K562 (cell line): ENCODE results near the gene NECAP2. TPM values are rescaled to one million over a fixed set of nuclear protein-coding genes. Genes with fewer than 3 reads are reported as not detected.

ENCODE experiments used
- ATAC-seq: fragments of 200-7000 bp; cut with Tn5 transposase; 3 replicates; pipeline ENCODE4 v1.9.1; 2020; ENCODE audit warnings: moderate library complexity
- BruUV-seq: library from RNA; stranded (reverse); fragments of 400-500 nt; replicated peaks from 2 replicates; lab custom pipeline; 2021; lab: Mats Ljungman, UMichigan
- CTCF ChIA-PET: fragments of 300-600 bp; formaldehyde crosslinking; extraction: SDS; loops from one replicate; lab custom pipeline; 2021; ENCODE audit warnings: low intra/inter-chr PET ratio; lab: Yijun Ruan, JAX
- POLR2A ChIA-PET: fragments of 300-600, 350-650 bp; sonication (Branson Sonifier 250); formaldehyde crosslinking; extraction: SDS; loops from one replicate; lab custom pipeline; 2021; ENCODE audit warnings: antibody characterized with exemption, inconsistent platforms; lab: Yijun Ruan, JAX
- DNase-seq, 4 experiments: peaks; one replicate each; pipeline versions ENCODE4 v3.0.0 to v3.0.0-alpha.2; 2011 to 2018; ENCODE audit warnings: low spot score in 3 of 4, mixed read lengths in 3 of 4; ENCODE audit errors: extremely low read depth in 1 of 4
- FAIRE-seq: peaks from 2 replicates; lab custom pipeline; 2011; peaks lifted over from hg19 to GRCh38; lab: Jason Lieb, UNC
- H2AFZ ChIP-seq: 2 replicates; pipeline ENCODE4 v1.6.0; 2011; ENCODE audit warnings: low read depth, low read length, control low read depth, inconsistent platforms
- H3K27ac ChIP-seq: fragments of 200-600 bp; 3 replicates; pipeline ENCODE4 v1.8.0; 2011; ENCODE audit warnings: low read depth, mild to moderate bottlenecking, control low read depth, inconsistent platforms, low read length, moderate library complexity, mixed read lengths; ENCODE audit errors: extremely low read depth
- H3K27me3 ChIP-seq, 2 experiments: fragments of 300-600 bp in 1 of 2; 2 replicates in 1 of 2; 3 replicates in 1 of 2; pipeline versions ENCODE4 v1.6.0 to v1.8.0; 2011; ENCODE audit warnings: inconsistent platforms in 2 of 2, low read length in 2 of 2, mild to moderate bottlenecking in 1 of 2, mixed read lengths in 1 of 2, moderate library complexity in 1 of 2; ENCODE audit not compliant: control insufficient read depth in 2 of 2, insufficient read depth in 2 of 2
- H3K36me3 ChIP-seq: fragments of 300-600 bp; 3 replicates; pipeline ENCODE4 v1.8.0; 2011; ENCODE audit warnings: mild to moderate bottlenecking, low read length, inconsistent platforms; ENCODE audit not compliant: control insufficient read depth, insufficient read depth
- H3K4me1 ChIP-seq, 2 experiments: fragments of 200-600 bp in 1 of 2; replicated peaks in 1 of 2; 2 replicates in 1 of 2; 3 replicates in 1 of 2; pipeline versions ENCODE4 v1.5.1 to v1.8.0; 2011; ENCODE audit warnings: inconsistent platforms in 2 of 2, low read length in 2 of 2, mild to moderate bottlenecking in 1 of 2, mixed read lengths in 1 of 2, moderate library complexity in 1 of 2; ENCODE audit not compliant: control insufficient read depth in 2 of 2, insufficient read depth in 2 of 2
- H3K4me2 ChIP-seq: 2 replicates; pipeline ENCODE4 v1.6.1; 2011; ENCODE audit warnings: low read length, control low read depth, inconsistent platforms, mixed read lengths; ENCODE audit not compliant: insufficient read depth
- H3K4me3 ChIP-seq: fragments of 200-600 bp; sonication (generic), shearing (Covaris generic); 2 replicates; pipeline ENCODE4 v1.5.1; 2016; ENCODE audit warnings: control low read depth, inconsistent platforms
- H3K79me2 ChIP-seq: fragments of 200-600 bp; 3 replicates; pipeline ENCODE4 v1.8.0; 2011; ENCODE audit warnings: low read length, inconsistent platforms; ENCODE audit not compliant: control insufficient read depth, insufficient read depth
- H3K9ac ChIP-seq, 2 experiments: 2 replicates each; pipeline versions ENCODE4 v1.6.0 to v1.6.1; 2011; ENCODE audit warnings: low read depth in 2 of 2, low read length in 2 of 2, control low read depth in 1 of 2, inconsistent platforms in 1 of 2, mild to moderate bottlenecking in 1 of 2, mixed read lengths in 1 of 2; ENCODE audit not compliant: insufficient read depth in 1 of 2
- H3K9me1 ChIP-seq: one replicate; pipeline ENCODE4 v1.6.0; 2011; ENCODE audit warnings: inconsistent platforms, mild to moderate bottlenecking, low read length, moderate library complexity; ENCODE audit not compliant: control insufficient read depth, insufficient read depth
- H3K9me3 ChIP-seq: replicated peaks from 2 replicates; pipeline ENCODE4 v1.5.1; 2011; ENCODE audit warnings: low read depth, low read length, inconsistent platforms; ENCODE audit not compliant: control insufficient read depth, insufficient read depth
- H4K20me1 ChIP-seq: replicated peaks from 2 replicates; pipeline ENCODE4 v1.6.1; 2011; ENCODE audit warnings: low read length, inconsistent platforms, mixed read lengths; ENCODE audit not compliant: control insufficient read depth, insufficient read depth
- HMGN3 ChIP-seq: IDR thresholded peaks from 2 replicates; pipeline ENCODE4 v1.6.1; 2011; ENCODE audit warnings: borderline replicate concordance, low read depth, mild to moderate bottlenecking, mixed read lengths, low read length; ENCODE audit not compliant: insufficient read length; ENCODE audit errors: extremely low read depth
- SETDB1 ChIP-seq: IDR thresholded peaks from one replicate; pipeline ENCODE4 v1.6.1; 2012; ENCODE audit warnings: low read length, control low read depth, inconsistent platforms
- STAT5B ChIP-seq: fragments of 250-450 bp; sonication (Bioruptor Pico); IDR thresholded peaks from 2 replicates; pipeline ENCODE4 v1.8.0; 2021; ENCODE audit warnings: mild to moderate bottlenecking, inconsistent platforms
- TEAD1 ChIP-seq, 2 experiments: fragments of 450-650 bp in 1 of 2; sonication (generic) in 1 of 2; formaldehyde crosslinking; IDR thresholded peaks; 2 replicates each; pipeline versions ENCODE4 v1.4.0 to v1.8.0; 2020 to 2022; ENCODE audit warnings: mild to moderate bottlenecking in 2 of 2, missing genetic modification reagents in 1 of 2
- WHSC1 ChIP-seq: IDR thresholded peaks from one replicate; pipeline ENCODE4 v1.6.1; 2012; ENCODE audit warnings: low read length, control low read depth, inconsistent platforms
- ZNF324 ChIP-seq: fragments of 250-450 bp; sonication (Bioruptor Pico); IDR thresholded peaks from 2 replicates; pipeline ENCODE4 v1.4.0; 2020; ENCODE audit warnings: mild to moderate bottlenecking
- WGBS: fragments of 100-300 bp; shearing (Covaris generic); methylation state at CpG from one replicate; pipeline ENCODE4 v1.1.6; 2016; ENCODE audit warnings: low coverage, mixed read lengths; ENCODE audit not compliant: insufficient coverage; ENCODE audit errors: missing lambda C conversion rate; 5-methylcytosine and 5-hydroxymethylcytosine counted together
- in situ Hi-C: fragments of 300-500 bp; cut with MboI; formaldehyde crosslinking; loops from 4 replicates; pipeline ENCODE4 v1.15.0; 2018; ENCODE audit warnings: inconsistent platforms, mixed read lengths
- intact Hi-C: fragments of 100-400 bp; cut with micrococcal nuclease; formaldehyde crosslinking; loops from 2 replicates; pipeline ENCODE4 v1.14.2; 2022
- polyA plus RNA-seq, 8 experiments: library from polyadenylated mRNA; depleted of rRNA in 4 of 8; stranded (reverse) in 5 of 8; unstranded in 3 of 8; fragments of >200 nt; fragmentation: Nextera tagmentation in 2 of 8; fragmentation: Illumina TruSeq in 1 of 8; extraction: Ambion mirVana in 2 of 8; extraction: Trizol in 1 of 8; gene quantifications; 2 replicates each; pipeline versions ENCODE4 v1.2.1 to v1.2.3, GENCODE V29; 2011 to 2014; ENCODE audit warnings: inconsistent platforms in 1 of 8, missing spikeins in 1 of 8
- total RNA-seq, 7 experiments: library from RNA; depleted of rRNA in 6 of 7; stranded (reverse); fragments of >200 nt in 6 of 7; fragmentation: Illumina TruSeq in 2 of 7; extraction: Trizol in 2 of 7; gene quantifications; 2 replicates each; pipeline versions ENCODE4 v1.2.1 to v1.2.3, GENCODE V29; 2011 to 2021; ENCODE audit warnings: low replicate concordance in 1 of 7
- TF ChIP-seq, protein P1 (sequence below), 2 experiments: fragments of 450-650 bp; IDR thresholded peaks; 2 replicates each; pipeline ENCODE4 v1.6.1; 2016; ENCODE audit warnings: mild to moderate bottlenecking in 2 of 2, borderline replicate concordance in 1 of 2, low read depth in 1 of 2, moderate library complexity in 1 of 2

The NECAP2 gene
- total and polyA plus RNA-seq, 9 of the 15 experiments (the other 6 are each of a cell fraction or from before 2014, with no cell fraction given): 22.7 to 107 (median 79.2) TPM

DNA sequence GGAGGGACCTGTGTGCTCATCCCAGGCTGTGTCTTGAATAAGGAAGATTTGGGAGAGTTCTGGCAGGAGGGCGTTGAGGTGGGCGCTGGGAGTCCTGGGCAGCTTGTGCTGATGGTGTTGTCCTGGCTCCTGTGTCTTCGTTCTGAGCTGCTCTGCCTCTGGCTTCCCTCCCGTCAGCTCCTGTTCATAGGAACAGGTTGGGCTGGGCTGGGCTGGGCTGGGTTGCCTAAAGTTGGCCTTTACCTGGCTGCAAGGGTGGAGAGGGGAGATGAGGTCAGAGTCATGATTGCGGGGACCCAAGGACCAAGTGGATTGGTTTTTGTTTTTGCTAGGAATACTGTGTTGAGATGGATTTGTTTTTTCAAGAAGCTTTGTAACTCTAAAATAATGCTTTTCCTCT, 9.1 kb downstream of the NECAP2 start:
- no peak for TF ChIP-seq HMGN3
- TF ChIP-seq, protein P1, sequence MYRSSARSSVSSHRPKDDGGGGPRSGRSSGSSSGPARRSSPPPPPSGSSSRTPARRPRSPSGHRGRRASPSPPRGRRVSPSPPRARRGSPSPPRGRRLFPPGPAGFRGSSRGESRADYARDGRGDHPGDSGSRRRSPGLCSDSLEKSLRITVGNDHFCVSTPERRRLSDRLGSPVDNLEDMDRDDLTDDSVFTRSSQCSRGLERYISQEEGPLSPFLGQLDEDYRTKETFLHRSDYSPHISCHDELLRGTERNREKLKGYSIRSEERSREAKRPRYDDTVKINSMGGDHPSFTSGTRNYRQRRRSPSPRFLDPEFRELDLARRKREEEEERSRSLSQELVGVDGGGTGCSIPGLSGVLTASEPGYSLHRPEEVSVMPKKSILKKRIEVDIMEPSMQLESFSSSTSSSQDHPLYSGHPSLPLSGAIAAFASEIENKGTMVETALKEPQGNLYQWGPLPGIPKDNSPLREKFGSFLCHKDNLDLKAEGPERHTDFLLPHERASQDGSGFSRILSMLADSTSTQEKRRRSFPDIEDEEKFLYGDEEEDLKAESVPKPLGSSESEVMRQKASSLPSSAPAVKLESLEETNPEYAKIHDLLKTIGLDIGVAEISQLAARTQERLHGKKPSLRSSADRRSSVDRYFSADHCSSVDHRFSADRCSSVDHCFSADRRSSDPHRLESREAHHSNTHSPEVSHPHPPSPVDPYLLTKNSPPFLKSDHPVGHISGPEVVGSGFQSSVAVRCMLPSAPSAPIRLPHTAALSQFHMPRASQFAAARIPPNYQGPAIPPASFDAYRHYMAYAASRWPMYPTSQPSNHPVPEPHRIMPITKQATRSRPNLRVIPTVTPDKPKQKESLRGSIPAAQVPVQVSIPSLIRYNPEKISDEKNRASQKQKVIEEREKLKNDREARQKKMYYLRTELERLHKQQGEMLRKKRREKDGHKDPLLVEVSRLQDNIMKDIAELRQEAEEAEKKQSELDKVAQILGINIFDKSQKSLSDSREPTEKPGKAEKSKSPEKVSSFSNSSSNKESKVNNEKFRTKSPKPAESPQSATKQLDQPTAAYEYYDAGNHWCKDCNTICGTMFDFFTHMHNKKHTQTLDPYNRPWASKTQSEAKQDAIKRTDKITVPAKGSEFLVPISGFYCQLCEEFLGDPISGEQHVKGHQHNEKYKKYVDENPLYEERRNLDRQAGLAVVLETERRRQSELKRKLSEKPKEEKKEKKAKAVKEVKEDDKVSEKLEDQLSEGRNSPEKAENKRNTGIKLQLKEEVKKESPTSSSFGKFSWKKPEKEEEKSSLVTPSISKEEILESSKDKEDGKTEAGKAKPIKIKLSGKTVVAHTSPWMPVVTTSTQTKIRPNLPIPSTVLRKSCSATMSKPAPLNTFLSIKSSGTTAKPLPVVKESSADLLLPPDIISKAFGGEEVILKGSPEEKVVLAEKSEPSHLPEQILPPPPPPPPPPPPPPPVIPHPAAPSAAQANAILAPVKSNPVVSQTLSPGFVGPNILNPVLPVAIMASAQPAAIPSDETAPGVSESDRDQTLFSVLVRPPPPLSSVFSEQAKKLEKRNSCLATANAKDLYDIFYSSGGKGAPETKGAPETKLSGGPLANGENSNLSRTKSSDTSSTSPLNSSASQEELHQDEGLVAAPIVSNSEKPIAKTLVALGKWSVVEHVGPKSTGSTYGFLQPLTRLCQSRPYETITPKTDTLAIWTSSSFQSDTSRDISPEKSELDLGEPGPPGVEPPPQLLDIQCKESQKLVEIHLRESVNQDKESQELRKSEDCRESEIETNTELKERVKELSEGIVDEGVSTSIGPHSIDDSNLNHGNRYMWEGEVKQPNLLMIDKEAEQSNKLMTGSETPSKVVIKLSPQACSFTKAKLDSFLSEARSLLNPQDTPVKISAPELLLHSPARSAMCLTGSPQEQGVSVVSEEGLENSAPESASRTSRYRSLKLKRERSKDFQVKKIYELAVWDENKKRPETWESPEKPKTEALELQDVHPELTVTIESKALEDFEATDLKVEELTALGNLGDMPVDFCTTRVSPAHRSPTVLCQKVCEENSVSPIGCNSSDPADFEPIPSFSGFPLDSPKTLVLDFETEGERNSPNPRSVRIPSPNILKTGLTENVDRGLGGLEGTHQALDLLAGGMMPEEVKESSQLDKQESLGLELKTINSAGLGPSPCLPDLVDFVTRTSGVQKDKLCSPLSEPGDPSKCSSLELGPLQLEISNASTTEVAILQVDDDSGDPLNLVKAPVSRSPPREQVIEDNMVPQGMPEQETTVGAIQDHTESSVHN (IDR thresholded peaks at IDR 0.05; ENCODE audit: borderline replicate concordance in 1 of 2, low read depth in 1 of 2): no peak
- TF ChIP-seq ZNF324: no peak
- no peak for TF ChIP-seq STAT5B (CRISPR knock-in tag)
- TF ChIP-seq WHSC1: no peak
- no peak for TF ChIP-seq TEAD1 (CRISPR knock-in tag; IDR thresholded peaks at IDR 0.05)
- TF ChIP-seq SETDB1: no peak
- TF ChIP-seq, all 486 proteins: peak for 0
- peaks cover 3% of the 10 kb centered on the region for H3K9me1 ChIP-seq
- H2AFZ ChIP-seq: no peak overlapping the region
- H4K20me1 ChIP-seq: 0 out of 2 replicates have a peak, but pooled peaks cover 3% of the 10 kb centered on the region
- POLR2A ChIA-PET: interaction anchor here (0.6 to 3.3 kb wide), 7 partner anchors 9 to 86 kb away, joined by 3 to 15 read pairs (median 3); partner anchors contain the start of genes NECAP2 and SPATA21
- H3K4me1 ChIP-seq: peaks cover 5% of the 10 kb centered on the region in 2 experiments; a peak in 4 of 5 replicates
- CTCF ChIA-PET: no interaction called here
- no peak overlapping the region for H3K4me3 ChIP-seq
- H3K36me3 ChIP-seq: peaks cover 92% of the 10 kb centered on the region
- no peak overlapping the region for H3K4me2 ChIP-seq
- WGBS: 95% methylated on average over 4 of the region's 5 CpGs
- intact Hi-C loops (no loop called here), in situ Hi-C loops (loop anchor here (25.0 kb wide), 1 partner anchor 413 kb away; no protein-coding TSS in a partner anchor)
- no peaks in the 10 kb centered on the region for H3K9me3 ChIP-seq
- no peak for DNase-seq
- H3K9ac ChIP-seq: no peak overlapping the region
- no peaks in the 10 kb centered on the region for H3K27me3 ChIP-seq
- peaks cover 9% of the 10 kb centered on the region for H3K79me2 ChIP-seq
- FAIRE-seq: no peak
- ATAC-seq: no peak
- BruUV-seq: no TSS peak
- no peak overlapping the region for H3K27ac ChIP-seq
